ENCODE measurements around the gene AP1G1. TPM values are rescaled to one million over a fixed set of nuclear protein-coding genes. Genes with fewer than 3 reads are reported as not detected.
"Not testable (repeated sequence)": the region's sequence is repeated elsewhere in the genome, so short reads cannot be mapped to it uniquely, and the experiment has no call there.

AP1G1 gene
- total RNA-seq, 2 experiments from 2014 or later = 87.2 to 88.6 TPM

- ATAC-seq (no peak), DNase-seq (no peak)
- H3K9me3 Mint-ChIP-seq (ENCODE audit: low read depth) = no peaks in the 10 kb centered on the region
- peaks cover 24% of the 10 kb centered on the region for H3K4me1 Mint-ChIP-seq
- CTCF ChIA-PET = interaction anchor here (0.7 to 4.0 kb wide), 2 partner anchors 20 to 42 kb away, joined by 3 to 18 read pairs; no protein-coding TSS in a partner anchor
- no peaks in the 10 kb centered on the region for H3K27me3 Mint-ChIP-seq
- no peak overlapping the region for H3K27ac Mint-ChIP-seq
- H3K4me3 Mint-ChIP-seq = no peak overlapping the region
- H3K36me3 Mint-ChIP-seq = no peaks in the 10 kb centered on the region
Observed at GRCh38 chr16:71840052-71840451, 31.4 kb upstream of the AP1G1 start.

GRCh38 chr16:71837150-71837549 lies 28.5 kb upstream of the AP1G1 start:
- Mint-ChIP-seq H3K27me3 (no peaks in the 10 kb centered on the region), H3K27ac (no peak overlapping the region), H3K4me1 (peaks cover 18% of the 10 kb centered on the region), H3K9me3 (ENCODE audit: low read depth) (no peaks in the 10 kb centered on the region), H3K4me3 (no peak overlapping the region), H3K36me3 (no peaks in the 10 kb centered on the region)
- no peak for DNase-seq
- CTCF ChIA-PET = no interaction called here
- ATAC-seq = no peak

- DNase-seq (no peak), ATAC-seq (no peak)
- Mint-ChIP-seq H3K36me3 (no peaks in the 10 kb centered on the region), H3K27ac (no peak overlapping the region), H3K4me3 (no peak overlapping the region), H3K4me1 (peaks cover 14% of the 10 kb centered on the region), H3K27me3 (no peaks in the 10 kb centered on the region), H3K9me3 (ENCODE audit: low read depth) (no peaks in the 10 kb centered on the region)
- CTCF ChIA-PET = interaction anchor here (0.5 to 1.8 kb wide), 2 partner anchors 10 to 17 kb away, joined by 3 to 5 read pairs; no protein-coding TSS in a partner anchor
Observed at GRCh38 chr16:71834291-71834690, 25.7 kb upstream of the AP1G1 start.

GRCh38 chr16:71832112-71832511 lies 23.5 kb upstream of the AP1G1 start:
- H3K27me3 Mint-ChIP-seq; ATAC-seq; H3K36me3 Mint-ChIP-seq; H3K9me3 Mint-ChIP-seq (ENCODE audit: low read depth); H3K27ac Mint-ChIP-seq; DNase-seq; CTCF ChIA-PET; H3K4me3 Mint-ChIP-seq: not testable (repeated sequence)
- peaks cover 14% of the 10 kb centered on the region for H3K4me1 Mint-ChIP-seq

GRCh38 chr16:71831698-71832097 lies 23.1 kb upstream of the AP1G1 start:
- not testable (repeated sequence) for H3K27me3 Mint-ChIP-seq; H3K9me3 Mint-ChIP-seq (ENCODE audit: low read depth); H3K4me3 Mint-ChIP-seq; DNase-seq; H3K36me3 Mint-ChIP-seq; ATAC-seq; H3K27ac Mint-ChIP-seq
- peaks cover 14% of the 10 kb centered on the region for H3K4me1 Mint-ChIP-seq
- CTCF ChIA-PET = interaction anchor here (1.1 to 1.9 kb wide), 2 partner anchors 42 to 50 kb away, joined by 3 to 4 read pairs; no protein-coding TSS in a partner anchor

- Mint-ChIP-seq H3K4me3 (no peak overlapping the region), H3K4me1 (peaks cover 14% of the 10 kb centered on the region), H3K36me3 (peaks cover 3% of the 10 kb centered on the region), H3K27ac (no peak overlapping the region), H3K27me3 (no peaks in the 10 kb centered on the region), H3K9me3 (ENCODE audit: low read depth) (no peaks in the 10 kb centered on the region)
- DNase-seq (no peak), ATAC-seq (no peak)
- CTCF ChIA-PET = interaction anchor here (1.9 kb wide), 1 partner anchor 51 kb away, joined by 4 read pairs; no protein-coding TSS in a partner anchor
Observed at GRCh38 chr16:71830359-71830758, 21.7 kb upstream of the AP1G1 start.

GRCh38 chr16:71826533-71827017 lies 17.9 kb upstream of the AP1G1 start:
- DNase-seq (no peak), ATAC-seq (no peak)
- Mint-ChIP-seq H3K4me1 (no peaks in the 10 kb centered on the region), H3K9me3 (ENCODE audit: low read depth) (no peaks in the 10 kb centered on the region), H3K27me3 (no peaks in the 10 kb centered on the region), H3K27ac (no peak overlapping the region), H3K4me3 (no peak overlapping the region), H3K36me3 (peaks cover 6% of the 10 kb centered on the region)
- CTCF ChIA-PET = no interaction called here

- not testable (repeated sequence) for DNase-seq; H3K36me3 Mint-ChIP-seq; H3K4me3 Mint-ChIP-seq; H3K9me3 Mint-ChIP-seq (ENCODE audit: low read depth); H3K27me3 Mint-ChIP-seq; ATAC-seq
- Mint-ChIP-seq H3K27ac (peak overlapping the region; percentile 84), H3K4me1 (peaks cover 20% of the 10 kb centered on the region)
- CTCF ChIA-PET = interaction anchor here (0.7 to 1.7 kb wide), 5 partner anchors 17 to 252 kb away, joined by 3 to 7 read pairs (median 4); no protein-coding TSS in a partner anchor
Observed at GRCh38 chr16:71817155-71817500, 8.5 kb upstream of the AP1G1 start.

- H3K4me3 Mint-ChIP-seq = no peak overlapping the region
- DNase-seq (peak; percentile 1), ATAC-seq (no peak)
- CTCF ChIA-PET = interaction anchor here (1.3 kb wide), 1 partner anchor 150 kb away, joined by 3 read pairs; no protein-coding TSS in a partner anchor
- peak overlapping the region; percentile 43 for H3K27ac Mint-ChIP-seq
- peaks cover 34% of the 10 kb centered on the region for H3K4me1 Mint-ChIP-seq
- peaks cover 1% of the 10 kb centered on the region for H3K36me3 Mint-ChIP-seq
- H3K9me3 Mint-ChIP-seq (ENCODE audit: low read depth) = no peaks in the 10 kb centered on the region
- no peaks in the 10 kb centered on the region for H3K27me3 Mint-ChIP-seq
Observed at GRCh38 chr16:71811261-71811803, 2.7 kb upstream of the AP1G1 start.

- not testable (repeated sequence) for DNase-seq, ATAC-seq
Observed at GRCh38 chr16:71810155-71810530, 1.5 kb upstream of the AP1G1 start.

GRCh38 chr16:71807905-71808592 lies 585 bp downstream of the AP1G1 start:
- Mint-ChIP-seq H3K27me3 (no peaks in the 10 kb centered on the region), H3K36me3 (peaks cover 8% of the 10 kb centered on the region), H3K4me3 (peak overlapping the region; percentile 91), H3K4me1 (peaks cover 38% of the 10 kb centered on the region), H3K27ac (peak overlapping the region; percentile 100), H3K9me3 (ENCODE audit: low read depth) (no peaks in the 10 kb centered on the region)
- CTCF ChIA-PET = interaction anchor here (1.2 to 5.9 kb wide), 5 partner anchors 13 to 153 kb away, joined by 3 to 36 read pairs (median 5); partner anchors contain the start of gene ZNF821
- DNase-seq (no peak), ATAC-seq (peak; percentile 26)

More at GRCh38 chr16:71810155-71810530, 1.5 kb upstream of the AP1G1 start:
- H3K9me3 Mint-ChIP-seq (ENCODE audit: low read depth); CTCF ChIA-PET; H3K36me3 Mint-ChIP-seq; H3K27me3 Mint-ChIP-seq: not testable (repeated sequence)
- peak overlapping the region; percentile 100 for H3K27ac Mint-ChIP-seq
- H3K4me1 Mint-ChIP-seq = peaks cover 32% of the 10 kb centered on the region
- H3K4me3 Mint-ChIP-seq = peak overlapping the region; percentile 23

- H3K4me1 Mint-ChIP-seq = peaks cover 27% of the 10 kb centered on the region
Observed at GRCh38 chr16:71803305-71803690, 5.3 kb downstream of the AP1G1 start.

GRCh38 chr16:71796501-71797097 lies 12.0 kb downstream of the AP1G1 start:
- CTCF ChIA-PET = no interaction called here
- Mint-ChIP-seq H3K27me3 (no peaks in the 10 kb centered on the region), H3K4me3 (no peak overlapping the region), H3K9me3 (ENCODE audit: low read depth) (no peaks in the 10 kb centered on the region), H3K27ac (no peak overlapping the region), H3K4me1 (peaks cover 38% of the 10 kb centered on the region), H3K36me3 (peaks cover 21% of the 10 kb centered on the region)
- ATAC-seq = no peak
- no peak for DNase-seq

More at GRCh38 chr16:71803305-71803690, 5.3 kb downstream of the AP1G1 start:
- H3K27me3 Mint-ChIP-seq = no peaks in the 10 kb centered on the region
- DNase-seq (no peak), ATAC-seq (no peak)
- H3K36me3 Mint-ChIP-seq = peaks cover 17% of the 10 kb centered on the region
- H3K9me3 Mint-ChIP-seq (ENCODE audit: low read depth) = no peaks in the 10 kb centered on the region
- CTCF ChIA-PET = interaction anchor here (0.6 kb wide), 1 partner anchor 18 kb away, joined by 3 read pairs; no protein-coding TSS in a partner anchor
- H3K27ac Mint-ChIP-seq = no peak overlapping the region
- H3K4me3 Mint-ChIP-seq = no peak overlapping the region
